Epithelial cell of esophagus (primary cell): ENCODE measurements around the gene CSTF3.

Experiments
- DNase-seq: peaks from one replicate; pipeline ENCODE4 v3.0.0; 2010; ENCODE audit warnings: low read depth
- H3K4me3 ChIP-seq: 2 replicates; pipeline ENCODE4 v1.5.1; 2011; ENCODE audit warnings: mild to moderate bottlenecking, low read length, control low read depth
- TF ChIP-seq, protein P1 (sequence below): IDR thresholded peaks from 2 replicates; pipeline ENCODE4 v1.5.1; 2011; ENCODE audit warnings: low read depth, mild to moderate bottlenecking, low read length, control low read depth, inconsistent platforms; ENCODE audit not compliant: insufficient read depth; ENCODE audit errors: missing control alignments

CSTF3 gene

DNA sequence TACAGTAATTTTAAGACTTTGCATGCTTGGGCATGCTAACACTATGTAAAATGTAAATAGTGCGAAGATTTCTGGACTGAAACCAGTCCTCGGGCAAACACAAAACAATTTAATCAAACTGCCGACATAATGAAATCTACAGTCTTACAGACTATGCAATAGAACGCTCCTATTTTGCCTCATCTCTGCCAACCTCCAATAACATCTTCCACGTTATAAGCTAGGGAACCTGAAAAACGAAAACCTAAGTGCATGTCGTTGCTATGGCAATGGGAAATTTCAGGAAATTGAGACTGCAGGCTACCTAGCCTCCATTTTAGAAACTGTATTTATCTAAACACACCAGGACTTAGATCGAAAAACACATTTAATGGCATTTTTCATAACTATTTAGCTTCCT, 1.1 kb downstream of the CSTF3 start:
- TF ChIP-seq, protein P1, sequence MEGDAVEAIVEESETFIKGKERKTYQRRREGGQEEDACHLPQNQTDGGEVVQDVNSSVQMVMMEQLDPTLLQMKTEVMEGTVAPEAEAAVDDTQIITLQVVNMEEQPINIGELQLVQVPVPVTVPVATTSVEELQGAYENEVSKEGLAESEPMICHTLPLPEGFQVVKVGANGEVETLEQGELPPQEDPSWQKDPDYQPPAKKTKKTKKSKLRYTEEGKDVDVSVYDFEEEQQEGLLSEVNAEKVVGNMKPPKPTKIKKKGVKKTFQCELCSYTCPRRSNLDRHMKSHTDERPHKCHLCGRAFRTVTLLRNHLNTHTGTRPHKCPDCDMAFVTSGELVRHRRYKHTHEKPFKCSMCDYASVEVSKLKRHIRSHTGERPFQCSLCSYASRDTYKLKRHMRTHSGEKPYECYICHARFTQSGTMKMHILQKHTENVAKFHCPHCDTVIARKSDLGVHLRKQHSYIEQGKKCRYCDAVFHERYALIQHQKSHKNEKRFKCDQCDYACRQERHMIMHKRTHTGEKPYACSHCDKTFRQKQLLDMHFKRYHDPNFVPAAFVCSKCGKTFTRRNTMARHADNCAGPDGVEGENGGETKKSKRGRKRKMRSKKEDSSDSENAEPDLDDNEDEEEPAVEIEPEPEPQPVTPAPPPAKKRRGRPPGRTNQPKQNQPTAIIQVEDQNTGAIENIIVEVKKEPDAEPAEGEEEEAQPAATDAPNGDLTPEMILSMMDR, result no peak

DNA sequence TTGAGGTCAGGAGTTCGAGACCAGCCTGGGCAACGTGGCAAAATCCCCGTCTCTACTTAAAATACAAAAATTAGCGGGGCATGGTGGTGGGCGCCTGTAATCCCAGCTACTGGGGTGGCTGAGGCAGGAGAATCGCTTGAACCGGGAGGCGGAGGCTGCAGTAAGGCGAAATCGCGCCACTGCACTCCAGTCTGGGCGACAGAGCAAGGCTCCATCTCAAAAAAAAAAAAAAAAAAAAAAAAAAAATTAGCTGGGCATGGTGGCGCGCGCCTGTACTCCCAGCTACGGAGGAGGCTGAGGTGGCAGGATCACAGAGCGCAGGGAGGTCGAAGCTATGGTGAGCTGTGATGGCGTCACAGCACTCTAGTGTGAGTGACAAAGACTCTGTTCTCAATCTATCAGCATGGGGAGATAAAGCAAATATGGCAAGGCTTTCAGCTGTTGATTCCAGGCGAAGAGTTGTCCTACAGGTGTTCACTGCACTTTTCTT, 1.9 kb downstream of the CSTF3 start:
- DNase-seq, result peak; percentile 28
- peak overlapping the region; percentile 99 for H3K4me3 ChIP-seq

More for the DNA sequence above, 1.1 kb downstream of the CSTF3 start:
- peak overlapping the region; percentile 99 for H3K4me3 ChIP-seq
- peak; percentile 40 for DNase-seq

DNA sequence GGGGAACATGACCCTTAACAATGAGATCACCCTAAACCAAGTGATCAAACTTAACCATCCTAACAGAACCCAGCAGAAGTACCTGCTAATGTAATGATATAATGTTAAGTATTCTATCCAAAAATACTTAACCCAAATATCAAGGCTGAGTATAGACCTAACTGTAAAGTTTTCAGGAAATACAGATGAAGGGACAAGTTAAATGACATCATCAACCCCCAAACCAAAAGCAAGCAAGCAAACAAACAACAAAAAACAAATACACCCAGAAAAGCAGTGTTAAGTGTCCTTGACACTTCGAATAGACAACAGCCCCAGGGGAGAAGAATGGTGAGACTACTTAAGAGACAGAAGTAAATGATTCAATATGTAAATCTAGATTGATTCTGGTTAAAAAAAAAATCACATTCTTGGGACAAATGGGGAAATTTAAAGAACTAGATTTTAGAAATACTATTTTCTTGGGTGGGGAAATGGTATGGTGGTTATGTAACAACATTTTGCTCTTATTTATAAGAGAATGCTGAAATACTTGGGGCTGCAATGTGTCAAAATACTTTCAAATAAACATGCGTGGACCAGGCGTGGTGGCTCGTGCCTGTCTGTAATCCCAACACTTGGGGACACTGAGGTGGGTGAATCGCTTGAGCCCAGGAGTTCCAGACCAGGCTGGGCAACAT, 2.5 kb downstream of the CSTF3 start:
- no peak for DNase-seq
- TF ChIP-seq, protein P1, result no peak
- H3K4me3 ChIP-seq, result peak overlapping the region; percentile 15

DNA sequence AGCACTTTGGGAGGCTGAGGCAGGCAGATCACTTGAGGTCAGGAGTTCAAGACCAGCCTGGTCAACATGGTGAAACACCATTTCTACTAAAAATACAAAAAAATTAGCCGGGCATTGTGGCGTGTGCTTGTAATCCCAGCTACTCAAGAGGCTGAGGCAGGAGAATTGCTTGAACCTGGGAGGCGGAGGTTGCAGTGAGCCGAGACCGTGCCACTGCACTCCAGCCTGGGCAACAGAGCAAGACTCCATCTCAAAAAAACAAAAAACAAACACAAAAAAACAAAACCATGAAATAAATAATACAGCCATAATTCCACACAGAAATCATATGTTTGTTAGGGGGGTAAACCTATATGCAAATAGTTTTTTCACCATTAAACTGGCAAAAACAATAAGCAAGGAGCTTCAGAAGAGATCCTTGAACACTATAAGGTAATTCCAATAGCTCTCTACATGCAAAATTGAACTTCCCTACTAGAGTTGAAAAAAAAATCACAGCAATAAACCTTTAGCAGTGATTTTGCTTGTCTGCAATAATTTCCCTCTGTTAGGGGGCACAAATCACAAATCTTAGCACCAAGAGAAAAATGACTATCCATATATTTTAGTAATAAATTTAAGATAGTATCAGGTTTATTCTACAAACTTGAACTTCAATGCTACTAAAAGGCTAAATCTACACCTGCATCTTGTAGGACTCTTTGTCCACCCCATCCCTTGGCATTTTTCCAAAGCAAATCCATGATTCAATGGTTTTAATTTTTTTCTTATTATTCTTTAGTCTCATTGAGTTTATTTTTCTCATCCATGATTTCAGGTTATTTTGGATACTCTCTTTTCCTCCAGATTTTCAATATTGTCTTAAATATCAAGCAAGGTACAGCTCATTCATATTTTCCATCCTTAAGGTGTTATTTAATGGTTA, 3.9 kb downstream of the CSTF3 start:
- TF ChIP-seq, protein P1, result no peak
- peak; percentile 33 for DNase-seq
- H3K4me3 ChIP-seq, result no peak overlapping the region

DNA sequence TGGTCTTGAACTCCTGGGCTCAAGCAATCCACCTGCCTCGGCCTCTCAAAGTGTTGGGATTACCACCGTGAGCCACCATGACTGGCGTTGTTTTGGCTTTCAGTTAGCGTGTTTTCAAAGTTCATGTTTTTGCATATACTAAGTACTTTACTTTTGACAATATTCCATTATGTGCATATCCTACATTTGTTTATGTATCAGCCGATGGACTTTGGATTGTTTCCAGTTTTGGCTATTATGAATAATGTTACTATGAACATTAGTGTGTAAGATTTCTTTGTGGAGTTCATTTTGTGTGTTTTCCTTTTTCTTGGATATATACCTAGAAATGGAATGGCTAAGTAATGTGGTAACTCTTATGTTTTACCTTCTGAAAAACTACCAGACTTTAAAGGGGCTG, 9.9 kb downstream of the CSTF3 start:
- no peak overlapping the region for H3K4me3 ChIP-seq
- DNase-seq, result no peak
- TF ChIP-seq, protein P1, result no peak

DNA sequence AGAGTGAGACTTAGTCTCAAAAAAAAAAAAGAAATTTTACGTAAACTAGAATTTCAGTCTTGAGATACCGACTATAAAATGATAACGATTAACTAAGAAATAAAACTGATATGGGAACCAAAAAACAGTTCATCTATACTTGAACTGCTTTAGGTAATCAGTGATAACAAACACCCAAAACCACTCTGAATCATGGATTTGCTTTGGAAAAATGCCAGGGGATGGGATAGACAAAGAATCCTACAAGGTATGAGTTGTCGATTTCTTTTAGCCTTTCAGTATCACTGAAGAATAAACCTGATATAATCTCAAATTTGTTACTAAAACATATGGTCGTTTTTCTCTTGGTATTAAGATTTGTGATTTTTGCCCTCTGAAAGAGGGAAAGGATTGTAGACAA, 13.7 kb downstream of the CSTF3 start:
- TF ChIP-seq, protein P1, result no peak
- no peak overlapping the region for H3K4me3 ChIP-seq
- DNase-seq, result peak; percentile 60

DNA sequence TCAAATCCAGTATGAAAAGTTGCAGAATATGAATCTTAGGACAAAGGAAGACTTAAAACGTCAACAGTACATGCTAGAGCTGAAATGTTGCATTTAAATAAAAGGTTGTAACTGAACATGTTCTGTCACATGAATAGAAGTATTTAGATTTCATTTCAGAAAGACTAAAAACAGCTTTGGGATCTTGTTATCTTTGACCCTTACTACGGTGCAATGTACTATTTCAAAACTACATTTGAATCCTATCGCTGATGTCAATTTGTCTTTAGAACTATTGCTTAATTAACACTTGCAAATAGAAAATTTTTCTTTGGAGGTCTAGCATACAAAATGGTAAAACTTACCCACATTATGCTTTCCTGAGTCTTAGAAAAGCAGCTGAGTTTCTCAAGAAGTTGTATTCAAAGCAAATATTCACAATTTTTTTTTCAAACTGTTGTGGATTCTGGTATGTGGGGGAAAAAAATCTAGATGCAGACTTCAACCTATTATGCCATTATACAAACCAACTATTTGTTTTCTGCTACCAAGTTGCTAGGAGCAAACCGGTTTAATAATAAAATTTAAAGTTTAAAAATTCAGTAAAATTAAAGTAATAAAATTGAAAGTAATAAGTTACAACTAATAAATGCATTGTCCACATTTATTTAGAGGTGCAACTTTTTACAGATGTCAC, 25.4 kb downstream of the CSTF3 start:
- TF ChIP-seq, protein P1, result no peak

More for the DNA sequence above, 25.4 kb downstream of the CSTF3 start:
- H3K4me3 ChIP-seq, result no peak overlapping the region
- DNase-seq, result no peak
